ENCODE data around the gene ARAP1.

Gene ARAP1

DNA sequence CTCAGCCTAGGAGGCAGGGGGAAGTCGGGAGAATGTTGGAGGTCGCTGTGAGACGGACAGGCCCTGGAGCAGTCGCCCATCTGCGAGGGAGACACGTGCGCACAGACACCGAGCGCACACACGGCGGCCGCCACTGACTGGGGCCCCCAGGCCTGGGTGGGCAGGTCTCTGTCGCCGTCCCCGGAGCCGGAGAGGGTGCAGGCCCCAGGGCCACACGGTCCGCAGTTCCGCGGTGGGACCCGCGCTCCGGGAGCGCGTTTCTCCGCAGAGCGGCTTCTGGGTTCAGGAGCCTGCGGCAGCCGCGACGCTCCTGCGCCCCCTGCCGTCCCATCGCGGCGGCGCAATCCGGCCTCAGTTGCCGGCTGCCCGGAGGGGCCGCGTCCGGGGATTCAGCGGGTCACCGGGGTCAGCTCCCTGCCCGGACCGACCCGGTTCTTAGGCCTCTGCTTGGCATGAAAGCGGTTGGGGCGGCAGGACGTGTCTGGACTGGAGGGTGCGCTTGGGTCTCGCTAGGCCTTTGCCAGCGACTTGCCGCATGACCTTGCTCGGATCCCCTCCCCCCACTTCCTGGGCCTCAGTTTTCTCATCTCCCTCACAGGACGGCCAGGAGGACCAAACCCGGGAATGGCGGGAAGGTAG, 109.2 kb downstream of the ARAP1 start:
- no peak overlapping the region for H3K4me3 ChIP-seq (ENCODE audit: low read depth, low read length)
- peak; percentile 75 for DNase-seq (ENCODE audit: low read depth)
- TF ChIP-seq POLR2A (IDR thresholded peaks at IDR 0.05; ENCODE audit: extremely low read depth, insufficient read length) = no peak
- TF ChIP-seq, protein P1, sequence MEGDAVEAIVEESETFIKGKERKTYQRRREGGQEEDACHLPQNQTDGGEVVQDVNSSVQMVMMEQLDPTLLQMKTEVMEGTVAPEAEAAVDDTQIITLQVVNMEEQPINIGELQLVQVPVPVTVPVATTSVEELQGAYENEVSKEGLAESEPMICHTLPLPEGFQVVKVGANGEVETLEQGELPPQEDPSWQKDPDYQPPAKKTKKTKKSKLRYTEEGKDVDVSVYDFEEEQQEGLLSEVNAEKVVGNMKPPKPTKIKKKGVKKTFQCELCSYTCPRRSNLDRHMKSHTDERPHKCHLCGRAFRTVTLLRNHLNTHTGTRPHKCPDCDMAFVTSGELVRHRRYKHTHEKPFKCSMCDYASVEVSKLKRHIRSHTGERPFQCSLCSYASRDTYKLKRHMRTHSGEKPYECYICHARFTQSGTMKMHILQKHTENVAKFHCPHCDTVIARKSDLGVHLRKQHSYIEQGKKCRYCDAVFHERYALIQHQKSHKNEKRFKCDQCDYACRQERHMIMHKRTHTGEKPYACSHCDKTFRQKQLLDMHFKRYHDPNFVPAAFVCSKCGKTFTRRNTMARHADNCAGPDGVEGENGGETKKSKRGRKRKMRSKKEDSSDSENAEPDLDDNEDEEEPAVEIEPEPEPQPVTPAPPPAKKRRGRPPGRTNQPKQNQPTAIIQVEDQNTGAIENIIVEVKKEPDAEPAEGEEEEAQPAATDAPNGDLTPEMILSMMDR (IDR thresholded peaks at IDR 0.05; ENCODE audit: low read depth, low read length) = peak; percentile 91
- TF ChIP-seq, protein P2, sequence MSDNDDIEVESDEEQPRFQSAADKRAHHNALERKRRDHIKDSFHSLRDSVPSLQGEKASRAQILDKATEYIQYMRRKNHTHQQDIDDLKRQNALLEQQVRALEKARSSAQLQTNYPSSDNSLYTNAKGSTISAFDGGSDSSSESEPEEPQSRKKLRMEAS (IDR thresholded peaks at IDR 0.05; ENCODE audit: low read depth, low read length) = peak; percentile 69

DNA sequence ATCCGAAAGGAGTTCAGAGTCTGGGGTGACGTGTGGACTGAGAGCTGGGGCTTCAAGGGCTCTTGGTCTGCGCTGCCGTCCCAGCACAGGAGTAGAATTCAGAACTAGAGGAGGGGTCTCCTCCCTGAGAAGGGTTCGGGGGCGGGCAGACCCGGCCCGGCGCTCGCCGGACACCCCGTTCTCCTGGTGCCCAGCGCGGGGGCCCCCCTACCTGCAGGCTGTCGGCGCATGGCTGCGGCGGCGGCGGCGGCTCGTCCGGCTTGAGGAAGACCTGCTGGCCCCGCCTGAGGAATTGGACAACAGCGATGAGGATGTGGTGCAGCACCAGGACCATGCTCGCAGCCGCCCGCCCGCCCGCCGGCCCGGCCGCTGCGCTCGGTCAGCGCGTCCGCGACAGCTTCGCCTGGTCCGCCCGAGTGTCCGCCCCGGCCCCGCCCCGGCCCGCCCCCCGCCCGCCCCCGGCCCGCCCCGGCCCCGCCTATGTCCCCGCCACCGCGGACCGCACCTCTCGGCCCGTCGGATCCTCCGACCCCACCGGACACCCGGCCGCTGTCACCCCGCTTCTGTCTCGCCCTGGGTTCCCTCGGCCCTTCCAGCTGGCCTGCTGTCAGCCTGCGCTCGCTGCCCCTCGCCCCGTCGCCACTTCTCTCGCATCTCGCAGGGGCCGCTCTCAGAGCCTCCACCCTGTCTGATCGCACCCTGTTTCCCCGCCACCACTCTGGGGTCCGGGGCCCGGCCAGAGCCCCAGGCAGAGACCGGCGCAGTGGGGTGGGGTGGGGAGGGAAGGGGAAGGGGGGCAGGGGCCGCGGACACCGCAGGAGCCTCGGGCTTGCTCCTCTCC, 109.9 kb downstream of the ARAP1 start:
- TF ChIP-seq MYC (IDR thresholded peaks at IDR 0.05; ENCODE audit: low read depth, low read length) = no peak
- no peak for TF ChIP-seq POLR2A (IDR thresholded peaks at IDR 0.05; ENCODE audit: extremely low read depth, insufficient read length)
- TF ChIP-seq, protein P2 (IDR thresholded peaks at IDR 0.05; ENCODE audit: low read depth, low read length) = no peak
- TF ChIP-seq, protein P1 (IDR thresholded peaks at IDR 0.05; ENCODE audit: low read depth, low read length) = no peak
- peak; percentile 27 for DNase-seq (ENCODE audit: low read depth)
- no peak overlapping the region for H3K4me3 ChIP-seq (ENCODE audit: low read depth, low read length)

DNA sequence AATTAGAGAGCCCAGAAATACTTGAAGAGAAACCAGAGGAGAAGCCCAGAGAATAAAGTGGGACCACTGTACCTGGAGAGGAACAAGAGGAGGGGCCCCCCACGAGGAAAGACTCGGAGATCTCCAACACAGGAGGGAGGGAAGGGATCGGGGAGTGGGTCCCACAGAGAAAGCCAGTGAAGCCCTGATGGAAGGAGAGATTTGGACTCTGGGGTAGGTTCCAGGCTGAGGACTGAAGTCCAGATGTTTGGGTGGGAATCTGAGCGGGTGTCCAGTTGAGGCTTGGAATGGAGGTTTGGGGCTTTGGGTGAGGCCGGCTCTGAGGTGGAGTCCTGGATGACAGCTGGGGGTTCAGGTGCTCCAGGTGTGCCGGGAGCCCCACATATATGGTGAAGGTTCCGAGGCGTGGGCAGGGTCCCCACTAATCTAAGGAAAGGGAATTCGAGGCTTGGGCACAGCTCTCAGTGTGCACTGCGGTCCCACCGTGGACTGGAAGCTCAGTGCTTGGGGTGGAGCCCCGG, 110.6 kb downstream of the ARAP1 start:
- DNase-seq (ENCODE audit: low read depth) = no peak
- H3K4me3 ChIP-seq (ENCODE audit: low read depth, low read length) = no peak overlapping the region
- TF ChIP-seq POLR2A (IDR thresholded peaks at IDR 0.05; ENCODE audit: extremely low read depth, insufficient read length) (no peak), MYC (IDR thresholded peaks at IDR 0.05; ENCODE audit: low read depth, low read length) (no peak)
- TF ChIP-seq, protein P2 (IDR thresholded peaks at IDR 0.05; ENCODE audit: low read depth, low read length) = no peak
- TF ChIP-seq, protein P1 (IDR thresholded peaks at IDR 0.05; ENCODE audit: low read depth, low read length) = no peak

DNA sequence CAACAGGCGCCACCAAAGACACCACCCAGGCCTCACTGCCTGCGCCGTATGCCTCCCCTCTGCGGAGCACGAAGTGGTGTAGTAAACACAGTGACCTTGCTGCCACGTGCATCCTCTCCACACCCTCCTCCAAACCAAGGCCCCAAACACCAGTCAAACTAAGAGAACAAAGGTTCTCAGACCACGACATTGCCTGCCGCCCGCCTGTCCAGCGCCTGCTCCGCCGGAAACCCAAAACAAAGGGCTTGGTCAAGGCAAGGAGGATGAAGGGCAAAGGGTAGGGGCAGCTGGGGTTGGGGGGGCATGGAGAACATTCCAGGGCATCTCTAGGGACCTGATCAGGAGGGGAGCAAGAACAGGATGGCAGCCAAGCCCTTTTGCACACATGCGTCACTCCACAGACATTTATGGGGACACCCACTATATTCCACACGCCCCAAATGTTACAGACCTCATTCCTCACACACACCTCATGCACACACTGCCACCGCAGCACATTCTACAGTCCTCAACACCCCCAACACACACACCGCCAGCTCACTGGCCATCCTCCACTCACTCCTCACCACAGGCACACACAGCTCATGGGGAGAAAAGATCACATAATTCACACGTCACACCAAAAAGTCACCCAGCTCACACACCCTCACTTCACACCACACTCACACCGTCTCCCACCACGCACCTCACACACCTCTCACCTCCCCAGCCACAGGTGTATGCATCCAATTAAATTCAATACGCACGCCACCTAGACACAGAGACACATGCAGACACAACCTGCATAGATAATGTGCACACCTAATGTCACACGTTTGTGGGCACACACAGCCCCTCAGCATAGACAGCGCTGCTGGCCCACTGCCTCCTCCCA, 112.5 kb downstream of the ARAP1 start:
- no peak for DNase-seq (ENCODE audit: low read depth)
- TF ChIP-seq POLR2A (IDR thresholded peaks at IDR 0.05; ENCODE audit: extremely low read depth, insufficient read length) = no peak
- TF ChIP-seq MYC (IDR thresholded peaks at IDR 0.05; ENCODE audit: low read depth, low read length) = no peak
- TF ChIP-seq, protein P2 (IDR thresholded peaks at IDR 0.05; ENCODE audit: low read depth, low read length) = no peak
- TF ChIP-seq, protein P1 (IDR thresholded peaks at IDR 0.05; ENCODE audit: low read depth, low read length) = no peak
- no peak overlapping the region for H3K4me3 ChIP-seq (ENCODE audit: low read depth, low read length)

DNA sequence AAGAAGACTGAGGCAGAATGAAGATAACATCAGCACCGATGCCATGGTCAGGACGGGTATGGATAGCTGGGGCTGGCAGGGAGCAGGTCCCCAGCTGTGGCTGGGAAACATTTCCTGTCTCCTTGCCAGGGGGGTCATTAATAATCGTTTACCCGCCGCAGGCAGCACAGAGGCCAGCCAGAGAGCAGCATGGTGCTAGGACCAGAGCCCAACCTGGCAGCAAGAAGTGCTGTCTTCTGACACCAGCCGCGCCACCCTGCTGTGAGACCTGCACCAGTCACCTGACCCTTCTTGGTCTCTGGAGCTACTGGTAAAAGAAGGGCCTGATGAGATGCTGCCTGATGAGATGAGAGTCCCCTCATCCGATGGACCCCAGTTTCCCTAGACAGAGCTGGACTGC, 114.3 kb downstream of the ARAP1 start:
- no peak for DNase-seq (ENCODE audit: low read depth)
- H3K4me3 ChIP-seq (ENCODE audit: low read depth, low read length) = no peak overlapping the region
- TF ChIP-seq POLR2A (IDR thresholded peaks at IDR 0.05; ENCODE audit: extremely low read depth, insufficient read length) = no peak
- TF ChIP-seq, protein P2 (IDR thresholded peaks at IDR 0.05; ENCODE audit: low read depth, low read length) = no peak
- no peak for TF ChIP-seq MYC (IDR thresholded peaks at IDR 0.05; ENCODE audit: low read depth, low read length)
- TF ChIP-seq, protein P1 (IDR thresholded peaks at IDR 0.05; ENCODE audit: low read depth, low read length) = no peak
